CD8-positive, alpha-beta memory T cell (primary cell): Measurements from ENCODE around the gene CYP4F22. TPM values are rescaled to one million over a fixed set of nuclear protein-coding genes. Genes with fewer than 3 reads are reported as not detected.
"Not testable (repeated sequence)": the region's sequence is repeated elsewhere in the genome, so short reads cannot be mapped to it uniquely, and the experiment has no call there.

ENCODE experiments used
- CTCF ChIA-PET: fragments of 350-600 bp; sonication (Branson Sonifier 250); formaldehyde crosslinking; loops from one replicate; lab custom pipeline; 2021; ENCODE audit warnings: antibody characterized with exemption; lab: Charles Lee
- POLR2A ChIA-PET: fragments of 350-600 bp; sonication (Branson Sonifier 250); formaldehyde crosslinking; loops from one replicate; lab custom pipeline; 2021; ENCODE audit warnings: antibody characterized with exemption; lab: Charles Lee
- DNase-seq, 5 donors: peaks; one replicate each; pipeline versions ENCODE4 v3.0.0 to v3.0.0-alpha.2; 2020 to 2022; ENCODE audit warnings: mixed read lengths in 1 of 5
- H3K27ac ChIP-seq: one replicate; pipeline ENCODE4 v1.7.0; 2013; ENCODE audit warnings: low read depth, mild to moderate bottlenecking, low read length, moderate library complexity
- H3K27me3 ChIP-seq: 2 replicates; pipeline ENCODE4 v1.7.0; 2013; ENCODE audit warnings: low read length, mild to moderate bottlenecking; ENCODE audit not compliant: insufficient read depth, poor library complexity, severe bottlenecking
- H3K36me3 ChIP-seq: 2 replicates; pipeline ENCODE4 v1.7.0; 2013; ENCODE audit warnings: mild to moderate bottlenecking, low read length, moderate library complexity; ENCODE audit not compliant: insufficient read depth
- H3K4me1 ChIP-seq: 2 replicates; pipeline ENCODE4 v1.7.0; 2013; ENCODE audit warnings: mild to moderate bottlenecking, low read length, moderate library complexity; ENCODE audit not compliant: insufficient read depth
- H3K4me3 ChIP-seq: 2 replicates; pipeline ENCODE4 v1.7.0; 2013; ENCODE audit warnings: mild to moderate bottlenecking, low read length
- H3K9me3 ChIP-seq: 2 replicates; pipeline ENCODE4 v1.7.0; 2013; ENCODE audit warnings: mild to moderate bottlenecking, low read length
- H3K27ac Mint-ChIP-seq, 8 donors: one replicate each; pipeline ENCODE4 v1.8.0; 2020 to 2021; ENCODE audit warnings: mixed read lengths in 8 of 8, mild to moderate bottlenecking in 6 of 8, inconsistent platforms in 3 of 8, moderate library complexity in 3 of 8
- H3K27me3 Mint-ChIP-seq, 2 donors: one replicate each; pipeline ENCODE4 v1.8.0; 2020 to 2021; ENCODE audit warnings: mixed read lengths in 2 of 2, mild to moderate bottlenecking in 1 of 2, moderate library complexity in 1 of 2
- H3K36me3 Mint-ChIP-seq, 3 donors: one replicate each; pipeline ENCODE4 v1.8.0; 2020 to 2021; ENCODE audit warnings: mixed read lengths in 3 of 3, inconsistent platforms in 1 of 3, mild to moderate bottlenecking in 1 of 3
- H3K4me1 Mint-ChIP-seq, 3 donors: one replicate each; pipeline ENCODE4 v1.8.0; 2020 to 2021; ENCODE audit warnings: mixed read lengths in 3 of 3, inconsistent platforms in 1 of 3, mild to moderate bottlenecking in 1 of 3
- H3K4me3 Mint-ChIP-seq, 7 donors: one replicate each; pipeline ENCODE4 v1.8.0; 2020 to 2021; ENCODE audit warnings: mixed read lengths in 7 of 7, mild to moderate bottlenecking in 6 of 7, moderate library complexity in 4 of 7, inconsistent platforms in 2 of 7
- H3K9me3 Mint-ChIP-seq, 5 donors: one replicate each; pipeline ENCODE4 v1.8.0; 2020 to 2022; ENCODE audit warnings: mixed read lengths in 5 of 5, mild to moderate bottlenecking in 3 of 5, moderate library complexity in 2 of 5, inconsistent platforms in 1 of 5
- polyA plus RNA-seq: library from polyadenylated mRNA; unstranded; fragments of 300-500 nt; fragmentation: Illumina TruSeq; gene quantifications from one replicate; pipeline ENCODE4 v1.2.3, GENCODE V29; 2021
- total RNA-seq, 2 experiments: library from RNA; stranded (reverse); gene quantifications; one replicate each; pipeline ENCODE4 v1.2.3, GENCODE V29; 2021

CYP4F22 gene
- total and polyA plus RNA-seq, 3 experiments from 2014 or later: 0.71 to 5.1 (median 0.79) TPM

- Histone ChIP-seq H3K27ac (no peak within 1 kb of the TSS), H3K4me1 (peaks cover 23% of the 10 kb centered on the region), H3K9me3 (no peaks in the 10 kb centered on the region), H3K4me3 (no peak within 1 kb of the TSS), H3K36me3 (no peaks in the 10 kb centered on the region), H3K27me3 (no peaks in the 10 kb centered on the region)
- DNase-seq: peak in 1 of 5 donors; percentile 15
- ChIA-PET CTCF (interaction anchor here (1.2 to 1.9 kb wide), 3 partner anchors 12 to 76 kb away, joined by 4 to 8 read pairs (median 5); partner anchors contain the start of gene AKAP8L), POLR2A (interaction anchor here (0.9 kb wide), 1 partner anchor 15 kb away, joined by 3 read pairs; no protein-coding TSS in a partner anchor)
- H3K36me3 Mint-ChIP-seq: no peaks in the 10 kb centered on the region
- H3K27ac Mint-ChIP-seq: peak within 1 kb of the TSS in 5 of 8 donors; percentile 50 to 75 (median 57)
- H3K9me3 Mint-ChIP-seq: no peaks in the 10 kb centered on the region
- H3K27me3 Mint-ChIP-seq: no peaks in the 10 kb centered on the region
- H3K4me1 Mint-ChIP-seq: peaks cover 13 to 38% (median 24%) of the 10 kb centered on the region in 3 donors
- peak within 1 kb of the TSS in 3 of 7 donors; percentile 2 to 84 (median 69) for H3K4me3 Mint-ChIP-seq
These were observed 28.7 kb upstream of the CYP4F22 start, which contains the start of gene PGLYRP2 for GRCh38 chr19:15479391-15480345. PGLYRP2 (minus strand) TSS chr19:15479501; CDS start chr19:15479371, 130 bp downstream.

- H3K9me3 ChIP-seq, H3K27ac ChIP-seq, H3K36me3 Mint-ChIP-seq, CTCF ChIA-PET, H3K27ac Mint-ChIP-seq, H3K27me3 ChIP-seq, H3K36me3 ChIP-seq, DNase-seq, H3K9me3 Mint-ChIP-seq, H3K27me3 Mint-ChIP-seq, H3K4me3 Mint-ChIP-seq, H3K4me3 ChIP-seq: not testable (repeated sequence)
- peaks cover 13 to 38% (median 23%) of the 10 kb centered on the region in 3 donors for H3K4me1 Mint-ChIP-seq
- POLR2A ChIA-PET: interaction anchor here (0.9 kb wide), 1 partner anchor 16 kb away, joined by 3 read pairs; no protein-coding TSS in a partner anchor
- H3K4me1 ChIP-seq: peaks cover 23% of the 10 kb centered on the region
These were observed 27.3 kb upstream of the CYP4F22 start for GRCh38 chr19:15480996-15481395.

- H3K9me3 Mint-ChIP-seq, H3K27ac ChIP-seq, H3K4me3 ChIP-seq, DNase-seq, H3K36me3 ChIP-seq, H3K4me1 Mint-ChIP-seq, H3K4me1 ChIP-seq, H3K27me3 Mint-ChIP-seq, H3K9me3 ChIP-seq, H3K4me3 Mint-ChIP-seq, POLR2A ChIA-PET, H3K36me3 Mint-ChIP-seq, H3K27me3 ChIP-seq, H3K27ac Mint-ChIP-seq: not testable (repeated sequence)
- CTCF ChIA-PET: interaction anchor here (0.8 kb wide), 1 partner anchor 20 kb away, joined by 4 read pairs; no protein-coding TSS in a partner anchor
These were observed 22.6 kb upstream of the CYP4F22 start for GRCh38 chr19:15485768-15486167.

DNA sequence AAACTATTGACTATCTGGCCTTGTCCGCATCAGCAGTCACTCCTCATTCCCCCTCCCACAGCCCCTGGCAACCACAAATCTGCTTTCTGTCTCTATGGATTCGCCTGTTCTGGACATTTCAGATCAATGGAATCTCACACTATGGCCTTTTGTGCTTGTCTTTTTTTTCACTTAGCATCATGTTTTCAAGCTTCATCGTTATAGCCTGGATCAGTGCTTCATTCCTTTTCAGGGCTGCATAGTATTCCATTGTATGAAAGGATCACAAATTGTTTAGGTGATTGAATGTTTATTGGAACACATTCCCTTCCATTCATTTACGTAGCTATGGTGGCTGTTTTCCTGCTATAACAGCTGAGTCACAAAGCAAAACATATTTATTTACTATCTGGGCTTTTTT is 21.3 kb upstream of the CYP4F22 start:
- H3K4me1 Mint-ChIP-seq: peaks cover 0 to 4% (median 3%) of the 10 kb centered on the region in 3 donors
- Histone ChIP-seq H3K4me1 (no peaks in the 10 kb centered on the region), H3K27ac (no peak overlapping the region), H3K4me3 (no peak overlapping the region), H3K27me3 (no peaks in the 10 kb centered on the region), H3K9me3 (no peaks in the 10 kb centered on the region), H3K36me3 (no peaks in the 10 kb centered on the region)
- no peak for DNase-seq
- CTCF ChIA-PET: interaction anchor here (0.7 to 1.0 kb wide), 2 partner anchors 64 to 234 kb away, joined by 3 read pairs; no protein-coding TSS in a partner anchor
- no peaks in the 10 kb centered on the region for H3K36me3 Mint-ChIP-seq
- no peak overlapping the region for H3K4me3 Mint-ChIP-seq
- POLR2A ChIA-PET: no interaction called here
- no peak overlapping the region for H3K27ac Mint-ChIP-seq
- no peaks in the 10 kb centered on the region for H3K27me3 Mint-ChIP-seq
- no peaks in the 10 kb centered on the region for H3K9me3 Mint-ChIP-seq

- Mint-ChIP-seq H3K27ac (no peak overlapping the region), H3K4me3 (no peak overlapping the region), H3K4me1 (peaks cover 0 to 3% (median 0%) of the 10 kb centered on the region in 3 donors), H3K36me3 (no peaks in the 10 kb centered on the region), H3K27me3 (no peaks in the 10 kb centered on the region), H3K9me3 (no peaks in the 10 kb centered on the region)
- H3K36me3 ChIP-seq: no peaks in the 10 kb centered on the region
- H3K27me3 ChIP-seq: no peaks in the 10 kb centered on the region
- no peak for DNase-seq
- H3K4me1 ChIP-seq: no peaks in the 10 kb centered on the region
- ChIA-PET CTCF (no interaction called here), POLR2A (no interaction called here)
- no peaks in the 10 kb centered on the region for H3K9me3 ChIP-seq
- no peak overlapping the region for H3K4me3 ChIP-seq
- H3K27ac ChIP-seq: no peak overlapping the region
These were observed 19.7 kb upstream of the CYP4F22 start for GRCh38 chr19:15488489-15489226.

GRCh38 chr19:15495151-15495550 is 13.2 kb upstream of the CYP4F22 start:
- Mint-ChIP-seq H3K27ac (no peak overlapping the region), H3K36me3 (no peaks in the 10 kb centered on the region), H3K4me3 (no peak overlapping the region), H3K9me3 (no peaks in the 10 kb centered on the region), H3K27me3 (peaks cover 0 to 2% of the 10 kb centered on the region in 2 donors), H3K4me1 (peaks cover 0 to 6% (median 0%) of the 10 kb centered on the region in 3 donors)
- Histone ChIP-seq H3K9me3 (no peaks in the 10 kb centered on the region), H3K4me3 (no peak overlapping the region), H3K36me3 (no peaks in the 10 kb centered on the region), H3K4me1 (no peaks in the 10 kb centered on the region), H3K27me3 (no peaks in the 10 kb centered on the region), H3K27ac (no peak overlapping the region)
- CTCF ChIA-PET: no interaction called here
- POLR2A ChIA-PET: no interaction called here
- no peak for DNase-seq

DNA sequence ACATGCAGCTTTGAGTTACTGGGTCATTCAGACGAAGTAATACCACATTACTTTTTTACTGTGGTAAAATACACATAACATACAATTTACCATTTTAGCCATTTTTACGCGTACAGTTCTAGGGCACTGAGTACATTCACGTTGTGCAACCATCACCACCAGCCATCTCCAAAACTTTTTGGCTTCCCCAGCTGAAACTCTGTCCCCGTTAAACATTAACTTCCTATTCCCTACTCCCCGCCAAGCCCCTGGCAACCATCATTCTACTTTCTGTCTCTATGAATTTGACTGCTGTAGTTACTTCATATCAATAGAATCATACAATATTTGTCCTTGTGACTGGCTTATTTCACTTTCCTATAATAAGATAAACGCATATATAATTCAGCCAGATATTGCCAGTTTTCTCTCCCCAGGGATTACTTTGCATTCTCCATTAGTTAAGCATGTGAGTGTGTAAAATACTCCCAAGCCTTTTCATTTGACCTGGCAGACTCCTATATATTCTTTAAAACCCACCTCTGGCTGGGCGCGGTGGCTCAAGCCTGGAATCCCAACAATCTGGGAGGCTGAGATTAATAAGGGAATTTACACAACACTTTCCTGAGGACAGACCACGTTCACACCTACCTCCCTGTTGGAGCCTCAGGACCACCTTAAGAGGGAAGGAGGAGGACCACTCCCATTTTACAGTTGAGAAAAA is 10.0 kb upstream of the CYP4F22 start:
- H3K9me3 ChIP-seq: no peaks in the 10 kb centered on the region
- H3K27ac Mint-ChIP-seq: no peak overlapping the region
- H3K9me3 Mint-ChIP-seq: no peaks in the 10 kb centered on the region
- H3K27me3 Mint-ChIP-seq: peaks cover 0 to 2% of the 10 kb centered on the region in 2 donors
- ChIA-PET POLR2A (no interaction called here), CTCF (no interaction called here)
- H3K4me3 ChIP-seq: no peak overlapping the region
- no peak for DNase-seq
- no peak overlapping the region for H3K4me3 Mint-ChIP-seq
- H3K27me3 ChIP-seq: no peaks in the 10 kb centered on the region
- no peaks in the 10 kb centered on the region for H3K4me1 ChIP-seq
- no peaks in the 10 kb centered on the region for H3K36me3 ChIP-seq
- no peaks in the 10 kb centered on the region for H3K36me3 Mint-ChIP-seq
- H3K27ac ChIP-seq: no peak overlapping the region
- peaks cover 3 to 19% (median 5%) of the 10 kb centered on the region in 3 donors for H3K4me1 Mint-ChIP-seq
